ENCODE data around the gene AMT.
"Not testable (repeated sequence)": the region's sequence is repeated elsewhere in the genome, so short reads cannot be mapped to it uniquely, and the experiment has no call there.

The AMT gene

GRCh38 chr3:49424816-49425215 lies 2.5 kb upstream of the AMT start:
- DNase-seq: no peak

GRCh38 chr3:49421890-49422378 lies 339 bp downstream of the AMT start:
- no peak for DNase-seq

GRCh38 chr3:49417516-49418120 lies 4.7 kb downstream of the AMT start:
- no peak for DNase-seq

GRCh38 chr3:49416867-49417266 lies 5.4 kb downstream of the AMT start:
- no peak for DNase-seq

- DNase-seq: no peak
Measured at GRCh38 chr3:49415931-49416601, 6.2 kb downstream of the AMT start.

- no peak for DNase-seq
Measured at GRCh38 chr3:49414753-49415152, 7.5 kb downstream of the AMT start.

GRCh38 chr3:49413338-49413734 lies 8.9 kb downstream of the AMT start:
- DNase-seq: no peak

GRCh38 chr3:49412632-49413337 lies 9.5 kb downstream of the AMT start:
- DNase-seq: no peak

- DNase-seq: peak; percentile 98
Measured at GRCh38 chr3:49411968-49412631, 10.2 kb downstream of the AMT start, which contains the start of the genes RHOA and TCTA. Gene RHOA (minus strand): TSS chr3:49411976. CDS start chr3:49375589, 36,387 bp downstream. Gene TCTA (plus strand): TSS chr3:49412423. CDS start chr3:49412427, 4 bp downstream.

- DNase-seq: peak in 1 of 2 experiments; percentile 49
Measured at GRCh38 chr3:49411535-49411967, 10.7 kb downstream of the AMT start.

- no peak for DNase-seq
Measured at GRCh38 chr3:49410846-49411534, 11.3 kb downstream of the AMT start.

GRCh38 chr3:49410066-49410845 lies 12.0 kb downstream of the AMT start:
- no peak for DNase-seq

GRCh38 chr3:49406571-49407565 lies 15.4 kb downstream of the AMT start:
- no peak for DNase-seq

- not testable (repeated sequence) for DNase-seq
Measured at GRCh38 chr3:49405570-49405969, 16.7 kb downstream of the AMT start.

- DNase-seq: no peak
Measured at GRCh38 chr3:49403891-49404290, 18.4 kb downstream of the AMT start.

- no peak for DNase-seq
Measured at GRCh38 chr3:49401766-49402165, 20.5 kb downstream of the AMT start.

- DNase-seq: no peak
Measured at GRCh38 chr3:49399461-49399860, 22.8 kb downstream of the AMT start.

- DNase-seq: no peak
Measured at GRCh38 chr3:49397470-49397869, 24.8 kb downstream of the AMT start.

GRCh38 chr3:49391310-49391709 lies 31.0 kb downstream of the AMT start:
- DNase-seq: not testable (repeated sequence)

GRCh38 chr3:49389297-49389696 lies 33.0 kb downstream of the AMT start:
- DNase-seq: no peak
